ENCODE results near the gene RECK.
"Not testable (repeated sequence)": the region's sequence is repeated elsewhere in the genome, so short reads cannot be mapped to it uniquely, and the experiment has no call there.

Gene RECK

DNA sequence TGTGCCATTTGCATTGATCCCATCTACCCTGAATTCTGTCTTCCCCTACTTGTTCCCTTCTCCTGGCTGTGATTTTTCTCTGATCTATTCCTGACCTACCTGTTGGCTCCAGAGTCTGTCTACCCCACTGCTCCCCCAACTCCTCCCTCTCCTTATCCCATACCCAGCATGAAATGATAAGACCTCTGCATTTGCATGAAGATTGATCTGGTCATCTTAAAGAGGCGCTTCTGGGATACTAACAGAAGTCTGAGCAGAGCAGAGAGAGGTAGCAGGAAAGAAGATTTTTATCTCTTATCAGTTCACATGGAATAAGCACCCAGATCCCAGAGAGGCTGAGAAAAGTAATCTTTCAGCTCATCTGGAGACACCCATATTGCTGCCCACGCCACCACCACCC lies 81.5 kb downstream of the RECK start:
- DNase-seq, result no peak

DNA sequence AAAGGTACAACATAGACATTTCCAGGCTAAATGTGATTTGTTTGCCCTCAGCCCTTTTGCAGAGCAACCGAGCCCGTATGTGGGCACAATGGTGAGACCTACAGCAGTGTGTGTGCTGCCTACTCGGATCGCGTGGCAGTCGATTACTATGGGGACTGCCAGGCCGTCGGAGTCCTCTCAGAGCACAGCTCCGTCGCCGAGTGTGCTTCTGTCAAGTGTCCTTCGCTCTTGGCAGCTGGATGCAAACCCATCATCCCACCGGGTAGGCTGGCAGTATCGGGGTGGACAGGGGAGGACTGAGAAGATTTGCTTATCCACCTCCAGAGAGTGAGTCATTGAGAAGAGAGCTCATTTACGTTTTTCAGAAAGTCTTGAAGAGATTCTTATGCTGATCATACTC lies 82.0 kb downstream of the RECK start:
- DNase-seq, result no peak

GRCh38 chr9:36119476-36119875 lies 82.8 kb downstream of the RECK start:
- no peak for DNase-seq

GRCh38 chr9:36120705-36121104 lies 84.0 kb downstream of the RECK start:
- DNase-seq, result no peak

- no peak for DNase-seq
Observed at GRCh38 chr9:36121971-36122370, 85.3 kb downstream of the RECK start.

DNA sequence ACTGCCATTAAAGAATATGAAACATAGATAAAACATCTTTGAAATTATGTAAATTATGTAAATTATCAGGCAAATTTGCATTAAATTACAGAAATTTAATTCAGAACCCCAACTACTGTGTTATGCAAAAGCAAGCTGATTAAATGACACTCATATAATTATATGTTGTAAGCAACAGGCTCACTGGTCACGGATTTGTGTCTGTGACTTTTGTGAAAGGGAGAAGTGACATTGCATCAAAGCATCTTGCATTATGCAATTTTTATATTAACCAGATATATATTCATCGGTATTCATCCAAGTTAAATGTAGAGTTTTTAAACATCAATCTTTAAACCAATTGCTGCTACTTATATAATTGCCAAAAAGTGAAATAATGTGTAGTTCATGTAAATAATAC lies 86.8 kb downstream of the RECK start:
- DNase-seq, result no peak

DNA sequence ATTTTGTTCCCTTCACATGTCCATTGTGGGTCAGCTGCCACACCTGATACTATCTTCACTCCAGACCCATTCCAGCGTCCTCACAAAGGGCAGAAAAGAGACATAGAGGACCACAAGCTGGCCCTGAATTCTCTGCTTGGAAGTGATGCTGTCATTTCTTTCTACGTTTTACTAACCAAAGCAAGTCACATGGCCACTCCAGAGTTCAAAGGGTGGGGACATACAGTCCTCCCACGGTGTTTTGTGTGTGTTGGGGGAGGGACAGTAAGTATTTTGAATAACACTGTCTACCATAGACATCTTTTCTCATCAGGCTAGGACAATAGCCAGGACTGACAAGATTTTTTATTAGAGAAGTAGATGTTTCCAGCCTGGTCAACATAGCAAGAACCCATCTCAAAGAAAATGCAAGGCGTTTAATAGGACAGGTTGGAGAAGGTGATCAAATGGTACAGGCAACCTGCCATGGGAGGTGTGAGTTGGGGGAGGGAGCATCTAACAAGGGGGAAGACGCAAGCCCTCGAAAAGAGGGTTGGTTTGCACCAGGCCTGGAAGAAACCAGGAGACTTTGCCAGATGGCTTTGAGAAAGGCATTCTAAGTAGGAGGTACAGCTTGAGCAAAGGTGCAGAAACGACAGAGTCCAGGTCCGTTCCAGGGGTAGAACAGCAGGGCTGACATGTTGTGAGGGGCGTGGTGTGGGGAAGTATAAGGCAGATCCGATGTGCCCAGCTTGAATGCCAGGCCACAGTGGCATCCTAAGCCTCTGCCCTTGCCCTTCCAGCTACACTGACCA lies 88.5 kb downstream of the RECK start:
- no peak for DNase-seq

DNA sequence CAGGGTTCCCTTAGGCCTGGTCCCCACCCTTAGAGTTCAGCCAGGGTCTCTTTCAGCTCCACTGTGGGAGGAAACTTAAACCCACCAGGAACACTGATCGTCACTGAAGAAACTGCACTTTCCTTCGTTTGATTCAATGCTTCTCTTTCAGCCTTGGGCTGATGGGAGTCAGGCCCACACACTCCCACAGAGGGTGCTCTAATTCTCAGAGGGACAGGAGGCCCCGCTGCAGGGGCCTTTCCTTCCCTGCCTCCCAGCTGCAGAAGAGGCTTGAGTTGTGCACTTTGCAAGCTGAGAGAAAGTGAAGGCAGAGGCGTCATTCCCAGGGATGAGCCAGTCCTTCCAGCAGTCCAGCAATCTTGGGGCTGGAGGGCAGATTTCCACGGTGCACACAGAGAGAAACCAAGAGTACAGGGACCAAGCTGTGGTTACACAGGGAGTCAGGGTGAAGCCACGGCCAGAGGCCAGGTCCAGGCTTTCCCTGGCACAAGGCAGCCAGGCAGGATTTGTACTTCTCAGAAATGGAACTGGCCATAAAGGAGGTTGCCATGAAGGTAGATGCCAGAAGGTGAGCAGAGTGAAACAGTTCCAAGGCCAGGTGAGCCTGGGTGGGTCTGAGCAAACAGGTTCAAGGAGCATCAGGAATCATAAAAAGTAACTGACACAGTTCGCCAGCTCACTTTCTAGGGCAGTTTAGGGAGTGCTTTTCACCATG lies 89.5 kb downstream of the RECK start:
- no peak for DNase-seq

- DNase-seq, result no peak
Observed at GRCh38 chr9:36127652-36128244, 91.0 kb downstream of the RECK start.

DNA sequence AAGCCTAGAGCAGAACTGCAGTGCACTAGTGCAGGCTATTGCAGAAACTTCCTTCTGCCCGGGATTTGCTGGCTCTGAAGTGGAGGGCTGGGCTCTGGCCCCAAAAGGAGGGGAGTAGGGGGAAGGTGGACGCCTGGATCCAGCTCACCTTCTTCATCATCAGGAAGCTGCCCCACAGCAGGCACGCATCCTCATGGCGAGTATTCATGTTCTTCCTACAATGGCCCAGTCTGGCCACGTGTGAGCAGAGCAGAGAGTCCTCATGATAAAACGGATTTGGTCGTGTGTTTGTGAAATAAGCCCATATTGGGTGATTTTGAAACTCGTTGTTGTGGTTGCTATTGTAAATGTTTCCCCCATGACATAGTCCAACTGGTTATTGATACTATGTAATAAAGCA lies 91.6 kb downstream of the RECK start:
- no peak for DNase-seq

DNA sequence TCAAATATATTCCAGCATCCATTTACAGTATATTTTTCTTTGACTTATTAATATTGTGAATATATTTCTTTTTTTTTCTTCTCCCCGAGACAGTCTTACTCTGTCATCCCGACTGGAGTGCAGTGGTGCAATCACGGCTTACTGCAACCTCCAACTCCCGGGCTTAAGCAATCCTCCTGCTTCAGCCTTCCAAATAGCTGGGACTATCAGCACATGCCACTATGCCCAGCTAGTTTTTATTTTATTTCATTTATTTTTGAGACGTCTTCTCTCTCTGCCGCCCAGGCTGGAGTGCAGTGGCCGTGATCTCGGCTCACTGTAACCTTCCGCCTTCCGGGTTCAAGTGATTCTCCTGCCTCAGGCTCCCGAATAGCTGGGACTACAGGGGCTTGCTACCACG lies 92.4 kb downstream of the RECK start:
- no peak for DNase-seq

GRCh38 chr9:36131666-36132065 lies 95.0 kb downstream of the RECK start:
- DNase-seq, result not testable (repeated sequence)

DNA sequence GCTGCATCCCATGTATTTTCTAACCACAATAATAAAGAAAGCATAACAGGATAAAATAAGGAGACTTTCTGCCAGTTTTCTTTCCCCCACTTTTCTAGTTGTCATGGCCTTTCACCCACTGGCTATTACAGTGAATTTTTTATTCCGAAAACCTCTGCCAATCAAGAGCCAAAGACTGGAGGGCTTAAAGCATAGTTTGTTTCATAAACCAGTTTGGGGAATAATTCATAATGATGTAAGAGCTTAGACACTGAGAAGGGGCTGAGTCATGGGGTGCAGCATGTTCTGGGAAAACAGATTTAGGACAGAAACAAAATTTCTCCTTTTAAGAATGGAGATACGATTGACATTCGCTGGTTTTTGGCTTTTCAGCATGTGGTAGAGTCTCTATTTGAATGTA lies 95.4 kb downstream of the RECK start:
- no peak for DNase-seq

- no peak for DNase-seq
Observed at GRCh38 chr9:36134761-36135505, 98.2 kb downstream of the RECK start.

GRCh38 chr9:36135741-36136271 lies 99.1 kb downstream of the RECK start:
- no peak for DNase-seq

GRCh38 chr9:36136272-36136893 lies 99.7 kb downstream of the RECK start, which contains the start of gene GLIPR2:
Gene GLIPR2, plus strand, starts transcription at chr9:36136733. Its CDS starts 46 bp downstream, at chr9:36136779.
- DNase-seq, result no peak

DNA sequence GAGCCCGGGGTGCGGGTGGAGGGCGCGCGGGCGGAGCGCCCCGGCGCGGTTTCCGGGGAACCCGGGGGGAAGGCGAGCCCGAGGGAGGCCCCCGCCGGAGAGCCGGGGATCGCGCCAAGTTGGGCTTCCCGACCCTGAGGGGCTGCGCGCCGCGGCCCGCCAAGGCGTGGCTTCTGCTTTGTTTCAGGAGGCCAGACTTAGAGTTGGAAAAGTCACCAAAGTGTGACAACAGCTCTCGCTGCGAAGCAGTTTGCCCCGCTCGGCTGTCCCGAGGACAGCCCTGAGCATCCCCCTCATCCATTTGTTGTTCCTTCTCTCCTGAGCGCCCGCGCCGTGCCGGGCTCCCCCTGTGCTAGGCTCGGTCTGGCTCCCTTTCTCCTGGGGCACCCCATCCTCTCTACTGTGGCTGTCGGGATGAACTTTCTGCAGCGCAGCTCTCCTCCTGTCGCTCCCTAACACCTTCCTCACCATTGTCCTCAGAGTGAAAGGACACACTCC lies 100.2 kb downstream of the RECK start:
- DNase-seq, result no peak

DNA sequence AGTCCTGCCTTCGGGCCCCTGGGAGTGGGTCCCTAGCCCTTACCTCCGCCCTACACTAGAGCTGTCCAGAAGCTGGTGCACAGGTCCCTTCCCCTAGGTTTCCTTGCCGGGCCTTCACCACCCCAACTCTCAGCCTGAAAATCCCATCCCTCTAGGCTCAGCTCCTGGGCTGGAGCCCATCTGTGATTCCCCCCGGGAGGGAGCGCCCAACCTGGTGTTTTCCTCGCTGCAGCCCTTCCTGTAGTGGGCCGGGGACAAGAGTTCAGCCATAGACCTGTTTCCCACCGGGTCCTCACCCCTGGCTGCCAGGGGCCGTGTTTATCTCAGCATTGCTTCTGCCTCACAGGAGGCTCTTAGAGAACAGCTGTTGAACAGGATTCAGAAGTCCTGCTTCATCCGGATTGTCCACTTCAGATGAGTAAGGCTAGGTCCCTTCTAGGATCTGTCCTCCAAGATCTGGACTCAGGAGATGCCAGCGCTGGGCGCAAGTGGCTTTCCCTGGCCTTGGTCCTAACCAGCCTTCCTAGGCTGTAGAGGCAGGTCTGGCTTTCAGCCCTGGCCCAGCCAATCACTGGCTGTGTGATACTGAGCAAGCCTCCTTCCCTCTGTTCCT lies 100.8 kb downstream of the RECK start:
- no peak for DNase-seq

DNA sequence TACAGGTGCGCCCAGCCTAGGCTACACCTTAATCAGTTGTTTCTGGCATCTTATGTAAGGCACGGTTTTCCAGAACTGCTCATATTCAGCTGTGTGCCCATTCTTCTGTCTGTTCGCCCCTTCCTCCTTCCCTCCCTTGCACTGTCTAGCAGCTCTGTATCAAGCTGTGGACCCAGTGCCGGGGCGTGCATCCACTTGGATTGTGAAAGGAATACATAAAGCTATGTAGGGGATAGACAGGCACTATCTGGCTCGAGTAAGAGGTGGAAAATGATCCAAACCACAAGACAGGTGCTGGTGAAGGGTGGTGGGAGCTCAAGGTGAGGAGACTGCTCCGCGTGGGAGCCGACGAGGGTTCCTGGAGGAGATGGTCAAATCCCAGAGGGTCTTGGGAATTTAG lies 101.8 kb downstream of the RECK start:
- DNase-seq, result no peak

DNA sequence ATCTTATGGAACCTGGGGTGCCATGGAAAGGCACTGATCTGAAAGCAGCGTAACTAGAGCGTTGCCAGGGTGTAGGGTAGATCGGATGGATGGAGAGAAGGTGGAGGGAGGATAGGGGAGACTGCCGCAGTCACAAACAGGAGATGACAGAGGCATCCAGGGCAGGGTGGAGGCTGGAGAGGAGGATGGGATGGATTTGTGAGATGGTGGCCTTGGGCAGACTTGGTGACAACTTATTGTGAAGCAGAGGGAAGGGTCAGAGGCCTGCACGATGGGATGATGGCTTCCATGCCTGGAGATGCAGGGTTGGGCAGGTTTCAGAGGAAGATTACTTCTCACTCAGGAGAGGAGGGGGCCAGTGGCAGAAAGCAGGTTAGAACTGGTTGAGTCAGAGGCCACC lies 102.2 kb downstream of the RECK start:
- DNase-seq, result no peak

DNA sequence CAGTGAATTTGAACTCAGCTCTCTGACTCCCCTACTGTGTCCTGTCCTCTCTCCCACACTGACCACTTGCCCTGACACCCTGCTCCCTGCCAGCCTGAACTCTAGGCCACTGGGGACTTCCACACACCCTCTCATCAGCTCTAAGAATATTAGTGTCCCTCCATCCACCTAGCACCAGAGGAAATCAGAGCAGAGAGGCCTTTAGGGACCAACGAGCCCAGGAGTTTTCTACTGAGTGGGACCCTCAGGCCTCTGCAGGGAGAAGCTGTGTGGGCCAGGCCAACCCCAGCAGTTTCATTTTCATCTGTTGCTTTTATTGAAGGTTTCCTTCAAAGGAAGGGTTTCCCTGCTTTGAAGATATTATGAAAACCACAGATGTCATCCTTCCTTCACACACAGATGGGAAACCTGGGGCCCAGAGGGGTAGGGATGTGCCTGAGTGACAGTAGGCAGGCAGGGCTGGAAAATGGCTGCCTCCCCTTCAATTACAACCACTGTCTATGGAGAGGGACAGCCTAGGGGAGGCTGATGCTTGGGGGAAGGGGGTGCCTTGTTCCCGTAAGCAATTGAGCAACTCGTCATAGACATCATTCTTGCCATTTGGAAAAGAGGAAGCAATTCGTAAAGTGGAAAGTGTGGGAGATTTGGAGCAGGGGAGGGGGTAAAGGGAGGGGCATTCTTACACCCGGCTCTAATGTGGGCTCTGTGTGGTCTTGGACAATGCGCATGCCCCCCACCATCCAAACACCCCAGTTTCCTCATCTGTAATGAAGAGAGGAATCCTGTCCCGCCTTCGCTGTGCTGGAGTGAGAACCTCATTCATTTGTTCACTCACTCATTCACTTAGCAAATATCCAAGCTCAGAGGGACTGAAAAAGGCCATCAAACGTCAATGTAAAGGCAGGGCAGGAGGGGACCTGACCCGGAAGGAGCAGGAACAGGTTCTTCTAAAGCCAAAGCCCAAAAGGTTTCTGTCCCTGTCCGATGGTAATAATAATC lies 103.7 kb downstream of the RECK start:
- DNase-seq, result no peak
